WTC11 (cell line): Measurements from ENCODE around the gene ZSWIM6.

Source experiments
- ESRRA ChIP-seq: sonication (generic); formaldehyde crosslinking; IDR thresholded peaks from 2 replicates; pipeline ENCODE4 v1.8.1; 2022; ENCODE audit warnings: mild to moderate bottlenecking, missing genetic modification reagents, borderline replicate concordance
- NFYB ChIP-seq: sonication (generic); formaldehyde crosslinking; conservative IDR thresholded peaks from 2 replicates; pipeline ENCODE4 v1.8.0; 2022; ENCODE audit warnings: low read depth, missing genetic modification reagents
- NR3C1 ChIP-seq: sonication (generic); formaldehyde crosslinking; conservative IDR thresholded peaks from 2 replicates; pipeline ENCODE4 v1.8.1; 2023; ENCODE audit warnings: low read depth, mild to moderate bottlenecking, missing genetic modification reagents
- PRDM15 ChIP-seq: sonication (generic); formaldehyde crosslinking; IDR thresholded peaks from 2 replicates; pipeline ENCODE4 v1.8.0; 2022; ENCODE audit warnings: missing genetic modification reagents
- SOX15 ChIP-seq: fragments of 250-450 bp; sonication (Bioruptor Pico); IDR thresholded peaks from 2 replicates; pipeline ENCODE4 v1.9.0; 2021; ENCODE audit warnings: mild to moderate bottlenecking
- TP53 ChIP-seq: sonication (generic); formaldehyde crosslinking; IDR thresholded peaks from 2 replicates; pipeline ENCODE4 v1.8.1; 2023; ENCODE audit warnings: mild to moderate bottlenecking, missing genetic modification reagents
- USF2 ChIP-seq: sonication (generic); formaldehyde crosslinking; IDR thresholded peaks from 2 replicates; pipeline ENCODE4 v1.8.1; 2023; ENCODE audit warnings: mild to moderate bottlenecking, missing genetic modification reagents, moderate library complexity
- TF ChIP-seq, protein P1 (sequence below): sonication (generic); formaldehyde crosslinking; IDR thresholded peaks from 2 replicates; pipeline ENCODE4 v1.8.1; 2023; ENCODE audit warnings: mild to moderate bottlenecking, missing genetic modification reagents
- TF ChIP-seq, protein P2 (sequence below): sonication (generic); formaldehyde crosslinking; IDR thresholded peaks from 2 replicates; pipeline ENCODE4 v1.8.0; 2023; ENCODE audit warnings: missing genetic modification reagents, mild to moderate bottlenecking, borderline replicate concordance
- TF ChIP-seq, protein P3 (sequence below): sonication (generic); formaldehyde crosslinking; IDR thresholded peaks from 2 replicates; pipeline ENCODE4 v1.8.0; 2022; ENCODE audit warnings: mild to moderate bottlenecking, missing genetic modification reagents
- TF ChIP-seq, protein P4 (sequence below): sonication (generic); formaldehyde crosslinking; IDR thresholded peaks from 2 replicates; pipeline ENCODE4 v1.8.1; 2022; ENCODE audit warnings: missing genetic modification reagents, borderline replicate concordance

- TF ChIP-seq ESRRA (CRISPR knock-in tag) (no peak), USF2 (CRISPR knock-in tag) (no peak), TP53 (CRISPR knock-in tag) (no peak), SOX15 (no peak), NFYB (CRISPR knock-in tag) (no peak), NR3C1 (CRISPR knock-in tag) (no peak), PRDM15 (CRISPR knock-in tag) (no peak)
- TF ChIP-seq, protein P1, sequence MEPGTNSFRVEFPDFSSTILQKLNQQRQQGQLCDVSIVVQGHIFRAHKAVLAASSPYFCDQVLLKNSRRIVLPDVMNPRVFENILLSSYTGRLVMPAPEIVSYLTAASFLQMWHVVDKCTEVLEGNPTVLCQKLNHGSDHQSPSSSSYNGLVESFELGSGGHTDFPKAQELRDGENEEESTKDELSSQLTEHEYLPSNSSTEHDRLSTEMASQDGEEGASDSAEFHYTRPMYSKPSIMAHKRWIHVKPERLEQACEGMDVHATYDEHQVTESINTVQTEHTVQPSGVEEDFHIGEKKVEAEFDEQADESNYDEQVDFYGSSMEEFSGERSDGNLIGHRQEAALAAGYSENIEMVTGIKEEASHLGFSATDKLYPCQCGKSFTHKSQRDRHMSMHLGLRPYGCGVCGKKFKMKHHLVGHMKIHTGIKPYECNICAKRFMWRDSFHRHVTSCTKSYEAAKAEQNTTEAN (CRISPR knock-in tag), result no peak
- TF ChIP-seq, protein P2, sequence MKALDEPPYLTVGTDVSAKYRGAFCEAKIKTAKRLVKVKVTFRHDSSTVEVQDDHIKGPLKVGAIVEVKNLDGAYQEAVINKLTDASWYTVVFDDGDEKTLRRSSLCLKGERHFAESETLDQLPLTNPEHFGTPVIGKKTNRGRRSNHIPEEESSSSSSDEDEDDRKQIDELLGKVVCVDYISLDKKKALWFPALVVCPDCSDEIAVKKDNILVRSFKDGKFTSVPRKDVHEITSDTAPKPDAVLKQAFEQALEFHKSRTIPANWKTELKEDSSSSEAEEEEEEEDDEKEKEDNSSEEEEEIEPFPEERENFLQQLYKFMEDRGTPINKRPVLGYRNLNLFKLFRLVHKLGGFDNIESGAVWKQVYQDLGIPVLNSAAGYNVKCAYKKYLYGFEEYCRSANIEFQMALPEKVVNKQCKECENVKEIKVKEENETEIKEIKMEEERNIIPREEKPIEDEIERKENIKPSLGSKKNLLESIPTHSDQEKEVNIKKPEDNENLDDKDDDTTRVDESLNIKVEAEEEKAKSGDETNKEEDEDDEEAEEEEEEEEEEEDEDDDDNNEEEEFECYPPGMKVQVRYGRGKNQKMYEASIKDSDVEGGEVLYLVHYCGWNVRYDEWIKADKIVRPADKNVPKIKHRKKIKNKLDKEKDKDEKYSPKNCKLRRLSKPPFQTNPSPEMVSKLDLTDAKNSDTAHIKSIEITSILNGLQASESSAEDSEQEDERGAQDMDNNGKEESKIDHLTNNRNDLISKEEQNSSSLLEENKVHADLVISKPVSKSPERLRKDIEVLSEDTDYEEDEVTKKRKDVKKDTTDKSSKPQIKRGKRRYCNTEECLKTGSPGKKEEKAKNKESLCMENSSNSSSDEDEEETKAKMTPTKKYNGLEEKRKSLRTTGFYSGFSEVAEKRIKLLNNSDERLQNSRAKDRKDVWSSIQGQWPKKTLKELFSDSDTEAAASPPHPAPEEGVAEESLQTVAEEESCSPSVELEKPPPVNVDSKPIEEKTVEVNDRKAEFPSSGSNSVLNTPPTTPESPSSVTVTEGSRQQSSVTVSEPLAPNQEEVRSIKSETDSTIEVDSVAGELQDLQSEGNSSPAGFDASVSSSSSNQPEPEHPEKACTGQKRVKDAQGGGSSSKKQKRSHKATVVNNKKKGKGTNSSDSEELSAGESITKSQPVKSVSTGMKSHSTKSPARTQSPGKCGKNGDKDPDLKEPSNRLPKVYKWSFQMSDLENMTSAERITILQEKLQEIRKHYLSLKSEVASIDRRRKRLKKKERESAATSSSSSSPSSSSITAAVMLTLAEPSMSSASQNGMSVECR (CRISPR knock-in tag), result no peak
- TF ChIP-seq, protein P3, sequence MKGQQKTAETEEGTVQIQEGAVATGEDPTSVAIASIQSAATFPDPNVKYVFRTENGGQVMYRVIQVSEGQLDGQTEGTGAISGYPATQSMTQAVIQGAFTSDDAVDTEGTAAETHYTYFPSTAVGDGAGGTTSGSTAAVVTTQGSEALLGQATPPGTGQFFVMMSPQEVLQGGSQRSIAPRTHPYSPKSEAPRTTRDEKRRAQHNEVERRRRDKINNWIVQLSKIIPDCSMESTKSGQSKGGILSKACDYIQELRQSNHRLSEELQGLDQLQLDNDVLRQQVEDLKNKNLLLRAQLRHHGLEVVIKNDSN, result no peak
- TF ChIP-seq, protein P4, sequence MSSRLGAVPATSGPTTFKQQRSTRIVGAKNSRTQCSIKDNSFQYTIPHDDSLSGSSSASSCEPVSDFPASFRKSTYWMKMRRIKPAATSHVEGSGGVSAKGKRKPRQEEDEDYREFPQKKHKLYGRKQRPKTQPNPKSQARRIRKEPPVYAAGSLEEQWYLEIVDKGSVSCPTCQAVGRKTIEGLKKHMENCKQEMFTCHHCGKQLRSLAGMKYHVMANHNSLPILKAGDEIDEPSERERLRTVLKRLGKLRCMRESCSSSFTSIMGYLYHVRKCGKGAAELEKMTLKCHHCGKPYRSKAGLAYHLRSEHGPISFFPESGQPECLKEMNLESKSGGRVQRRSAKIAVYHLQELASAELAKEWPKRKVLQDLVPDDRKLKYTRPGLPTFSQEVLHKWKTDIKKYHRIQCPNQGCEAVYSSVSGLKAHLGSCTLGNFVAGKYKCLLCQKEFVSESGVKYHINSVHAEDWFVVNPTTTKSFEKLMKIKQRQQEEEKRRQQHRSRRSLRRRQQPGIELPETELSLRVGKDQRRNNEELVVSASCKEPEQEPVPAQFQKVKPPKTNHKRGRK, result no peak
Measured at GRCh38 chr5:61298066-61298465, 34.0 kb upstream of the ZSWIM6 start.
